ENCODE measurements around the gene PTGFRN. TPM values are rescaled to one million over a fixed set of nuclear protein-coding genes. Genes with fewer than 3 reads are reported as not detected.

The PTGFRN gene
- total and polyA plus RNA-seq, 2 of the 4 experiments (the other 2 are of a cell fraction): 0.90 to 1.1 TPM

GRCh38 chr1:117030271-117030877 is 120.7 kb downstream of the PTGFRN start:
- H2BK20ac ChIP-seq (ENCODE audit: low read depth, low read length): no peak overlapping the region
- no peaks in the 10 kb centered on the region for H3K79me1 ChIP-seq (ENCODE audit: low read depth in 1 of 2, low read length in 2 of 2)
- H3K4ac ChIP-seq (ENCODE audit: low read depth, low read length): no peak overlapping the region

More at GRCh38 chr1:117030271-117030877, 120.7 kb downstream of the PTGFRN start:
- H4K20me1 ChIP-seq (ENCODE audit: insufficient read depth, low read length): no peaks in the 10 kb centered on the region
- H2AK9ac ChIP-seq (replicated peaks; ENCODE audit: low read depth, low read length, poor library complexity): no peak overlapping the region
- no peak overlapping the region for H3K4me3 ChIP-seq (ENCODE audit: insufficient read depth, low read depth, low read length)
- no CpG with 5 or more reads among the region's 1 CpG for WGBS, 2 experiments (ENCODE audit: extremely low coverage in 2 of 2, insufficient read length in 1 of 2)
- dilution Hi-C loops (cut with HindIII; ENCODE audit: low sequenced_read_pairs, unreplicated experiment) (no loop called here), in situ Hi-C loops (cut with MboI; ENCODE audit: low sequenced_read_pairs) (no loop called here), intact Hi-C loops (cut with micrococcal nuclease) (no loop called here)
- no peaks in the 10 kb centered on the region for H3K4me1 ChIP-seq (ENCODE audit: control insufficient read depth, insufficient read depth, low read length)
- no peak overlapping the region for H3K56ac ChIP-seq (ENCODE audit: extremely low read depth, insufficient read depth, low read length)
- H3K27ac ChIP-seq (ENCODE audit: insufficient read depth, low read length): no peak overlapping the region
- H3K27me3 ChIP-seq (ENCODE audit: control insufficient read depth, insufficient read depth, low read length): peaks cover 2% of the 10 kb centered on the region; the same call in 1 of the 2 replicates
- no peaks in the 10 kb centered on the region for H3K9me1 ChIP-seq (ENCODE audit: insufficient read depth, low read length)
- H4K8ac ChIP-seq (ENCODE audit: low read depth in 2 of 2, low read length in 2 of 2): no peak overlapping the region
- no peak overlapping the region for H3K14ac ChIP-seq (replicated peaks; ENCODE audit: low read depth, low read length)
- BruUV-seq (replicated peaks): no TSS peak
- ChIA-PET CTCF (no interaction called here), POLR2A (ENCODE audit: unreplicated experiment) (no interaction called here)
- no peak overlapping the region for H2AK5ac ChIP-seq (ENCODE audit: low read depth, low read length)
- H2BK5ac ChIP-seq (ENCODE audit: low read depth, low read length, poor library complexity, severe bottlenecking): no peak overlapping the region
- H3K9ac ChIP-seq (ENCODE audit: low read depth, low read length): no peak overlapping the region
- no peak overlapping the region for H3K18ac ChIP-seq (ENCODE audit: low read depth, low read length)
- H2AFZ ChIP-seq (replicated peaks; ENCODE audit: low read length, poor library complexity): no peak overlapping the region
- H3K4me2 ChIP-seq (ENCODE audit: low read depth, low read length): no peak overlapping the region
- no peak overlapping the region for H4K5ac ChIP-seq (ENCODE audit: low read depth, low read length)
- TF ChIP-seq, protein P1, sequence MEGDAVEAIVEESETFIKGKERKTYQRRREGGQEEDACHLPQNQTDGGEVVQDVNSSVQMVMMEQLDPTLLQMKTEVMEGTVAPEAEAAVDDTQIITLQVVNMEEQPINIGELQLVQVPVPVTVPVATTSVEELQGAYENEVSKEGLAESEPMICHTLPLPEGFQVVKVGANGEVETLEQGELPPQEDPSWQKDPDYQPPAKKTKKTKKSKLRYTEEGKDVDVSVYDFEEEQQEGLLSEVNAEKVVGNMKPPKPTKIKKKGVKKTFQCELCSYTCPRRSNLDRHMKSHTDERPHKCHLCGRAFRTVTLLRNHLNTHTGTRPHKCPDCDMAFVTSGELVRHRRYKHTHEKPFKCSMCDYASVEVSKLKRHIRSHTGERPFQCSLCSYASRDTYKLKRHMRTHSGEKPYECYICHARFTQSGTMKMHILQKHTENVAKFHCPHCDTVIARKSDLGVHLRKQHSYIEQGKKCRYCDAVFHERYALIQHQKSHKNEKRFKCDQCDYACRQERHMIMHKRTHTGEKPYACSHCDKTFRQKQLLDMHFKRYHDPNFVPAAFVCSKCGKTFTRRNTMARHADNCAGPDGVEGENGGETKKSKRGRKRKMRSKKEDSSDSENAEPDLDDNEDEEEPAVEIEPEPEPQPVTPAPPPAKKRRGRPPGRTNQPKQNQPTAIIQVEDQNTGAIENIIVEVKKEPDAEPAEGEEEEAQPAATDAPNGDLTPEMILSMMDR (conservative IDR thresholded peaks at IDR 0.05; ENCODE audit: low read depth, low read length): no peak
- TF ChIP-seq RFX5 (IDR thresholded peaks at IDR 0.05; ENCODE audit: low read depth, low read length) (no peak), BHLHE40 (IDR thresholded peaks at IDR 0.05; ENCODE audit: low read depth, low read length) (no peak), RAD21 (IDR thresholded peaks at IDR 0.05; ENCODE audit: low read length) (no peak), RCOR1 (IDR thresholded peaks at IDR 0.05; ENCODE audit: insufficient replicate concordance, low read length) (no peak), FOS (IDR thresholded peaks at IDR 0.05; ENCODE audit: low read depth, low read length) (no peak), MAZ (IDR thresholded peaks at IDR 0.05; ENCODE audit: borderline replicate concordance, low read depth, low read length) (no peak), USF2 (IDR thresholded peaks at IDR 0.05; ENCODE audit: low read depth, low read length) (no peak), POLR2A (IDR thresholded peaks at IDR 0.05; ENCODE audit: low read depth, low read length) (no peak), MXI1 (IDR thresholded peaks at IDR 0.05; ENCODE audit: borderline replicate concordance, low read depth, low read length) (no peak)
- TF ChIP-seq, protein P2, sequence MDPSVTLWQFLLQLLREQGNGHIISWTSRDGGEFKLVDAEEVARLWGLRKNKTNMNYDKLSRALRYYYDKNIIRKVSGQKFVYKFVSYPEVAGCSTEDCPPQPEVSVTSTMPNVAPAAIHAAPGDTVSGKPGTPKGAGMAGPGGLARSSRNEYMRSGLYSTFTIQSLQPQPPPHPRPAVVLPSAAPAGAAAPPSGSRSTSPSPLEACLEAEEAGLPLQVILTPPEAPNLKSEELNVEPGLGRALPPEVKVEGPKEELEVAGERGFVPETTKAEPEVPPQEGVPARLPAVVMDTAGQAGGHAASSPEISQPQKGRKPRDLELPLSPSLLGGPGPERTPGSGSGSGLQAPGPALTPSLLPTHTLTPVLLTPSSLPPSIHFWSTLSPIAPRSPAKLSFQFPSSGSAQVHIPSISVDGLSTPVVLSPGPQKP (IDR thresholded peaks at IDR 0.05; ENCODE audit: borderline replicate concordance, low read depth, low read length): no peak
- no peak overlapping the region for H3K23ac ChIP-seq (ENCODE audit: low read depth, low read length)
- H4K91ac ChIP-seq (ENCODE audit: insufficient read depth, low read depth, low read length): no peak overlapping the region
- no peaks in the 10 kb centered on the region for H3K36me3 ChIP-seq (ENCODE audit: control insufficient read depth, insufficient read depth, low read length)
- ATAC-seq (ENCODE audit: low read depth): no peak
- H2BK120ac ChIP-seq (ENCODE audit: low read depth, low read length): no peak overlapping the region
- no peaks in the 10 kb centered on the region for H3K9me3 ChIP-seq (ENCODE audit: control insufficient read depth, insufficient read depth, low read length)
- DNase-seq: no peak
- H2BK15ac ChIP-seq (ENCODE audit: low read depth, low read length): no peak overlapping the region
